K562 (cell line): Measurements from ENCODE around the gene FILIP1L. TPM values are rescaled to one million over a fixed set of nuclear protein-coding genes. Genes with fewer than 3 reads are reported as not detected.

Experiments used
- E2F6 ChIP-seq, 2 experiments: IDR thresholded peaks; 2 replicates each; pipeline ENCODE4 v1.6.1; 2011; ENCODE audit warnings: borderline replicate concordance in 1 of 2, control low read depth in 1 of 2, low read depth in 1 of 2, low read length in 1 of 2, mild to moderate bottlenecking in 1 of 2, mixed read lengths in 1 of 2, moderate library complexity in 1 of 2; ENCODE audit not compliant: insufficient read depth in 1 of 2, insufficient read length in 1 of 2, poor library complexity in 1 of 2, severe bottlenecking in 1 of 2; ENCODE audit errors: extremely low read depth in 1 of 2
- GABPB1 ChIP-seq: sonication (generic); formaldehyde crosslinking; IDR thresholded peaks from 2 replicates; pipeline ENCODE4 v1.8.0; 2022; ENCODE audit warnings: mild to moderate bottlenecking, missing genetic modification reagents
- MEF2D ChIP-seq: conservative IDR thresholded peaks from 2 replicates; pipeline ENCODE4 v1.6.1; 2016; ENCODE audit warnings: low read depth, missing genetic modification characterization, missing compliant biosample characterization
- MIER1 ChIP-seq: fragments of 450-650 bp; IDR thresholded peaks from 2 replicates; pipeline ENCODE4 v1.6.1; 2016; ENCODE audit warnings: antibody characterized with exemption, mild to moderate bottlenecking, low read depth
- RBM34 ChIP-seq: fragments of 200-400 bp; formaldehyde crosslinking; IDR thresholded peaks from 2 replicates; pipeline ENCODE4 v1.6.1; 2018; ENCODE audit warnings: low read length, borderline replicate concordance; ENCODE audit not compliant: insufficient read depth
- polyA plus RNA-seq, 8 experiments: library from polyadenylated mRNA; depleted of rRNA in 4 of 8; stranded (reverse) in 5 of 8; unstranded in 3 of 8; fragments of >200 nt; fragmentation: Nextera tagmentation in 2 of 8; fragmentation: Illumina TruSeq in 1 of 8; extraction: Ambion mirVana in 2 of 8; extraction: Trizol in 1 of 8; gene quantifications; 2 replicates each; pipeline versions ENCODE4 v1.2.1 to v1.2.3, GENCODE V29; 2011 to 2014; ENCODE audit warnings: inconsistent platforms in 1 of 8, missing spikeins in 1 of 8
- total RNA-seq, 7 experiments: library from RNA; depleted of rRNA in 6 of 7; stranded (reverse); fragments of >200 nt in 6 of 7; fragmentation: Illumina TruSeq in 2 of 7; extraction: Trizol in 2 of 7; gene quantifications; 2 replicates each; pipeline versions ENCODE4 v1.2.1 to v1.2.3, GENCODE V29; 2011 to 2021; ENCODE audit warnings: low replicate concordance in 1 of 7
- TF ChIP-seq, protein P1 (sequence below), 2 experiments: fragments of 250-450 bp in 1 of 2; fragments of 450-650 bp in 1 of 2; sonication (Bioruptor Pico) in 1 of 2; IDR thresholded peaks; 2 replicates each; pipeline versions ENCODE4 v1.6.1 to v1.8.0; 2016 to 2021; ENCODE audit warnings: mild to moderate bottlenecking in 2 of 2, moderate library complexity in 2 of 2, missing compliant biosample characterization in 1 of 2, missing genetic modification characterization in 1 of 2

FILIP1L gene
- total and polyA plus RNA-seq, 9 of the 15 experiments (the other 6 are each of a cell fraction or from before 2014, with no cell fraction given) = 0.50 to 2.1 (median 1.1) TPM

DNA sequence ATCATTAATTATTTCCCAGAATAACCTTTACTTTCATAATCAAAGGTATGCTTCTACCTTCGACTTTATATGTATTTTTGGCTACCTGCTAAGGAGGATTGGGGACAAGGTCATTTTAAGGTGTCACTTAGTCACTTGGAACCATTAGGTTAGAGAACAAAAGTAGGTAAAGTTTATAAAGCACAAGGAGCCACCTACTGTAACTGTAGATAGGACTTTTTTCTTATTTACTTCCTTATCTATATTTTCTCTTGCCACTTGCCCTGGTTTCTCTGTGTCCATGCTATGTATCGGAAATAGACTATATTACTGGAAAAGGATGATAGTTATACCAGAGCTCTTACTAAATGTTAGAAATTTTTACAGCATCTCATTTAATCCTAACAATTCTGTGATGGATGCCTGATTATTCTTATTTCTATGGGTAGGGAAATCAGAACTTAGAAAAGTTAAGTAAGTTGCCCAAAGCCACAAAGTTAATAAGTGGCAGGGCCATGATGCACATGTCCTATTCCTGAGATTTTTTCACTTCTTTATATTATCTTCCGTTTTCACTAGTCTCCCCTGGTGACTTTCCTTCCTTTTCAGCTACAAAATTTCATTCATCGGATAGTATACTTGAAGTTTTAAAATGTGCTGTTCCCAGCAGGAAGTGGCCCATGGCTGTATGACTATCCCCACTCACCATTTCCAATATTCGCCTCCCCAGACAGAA lies 164.2 kb downstream of the FILIP1L start (continued):
- TF ChIP-seq, protein P1, sequence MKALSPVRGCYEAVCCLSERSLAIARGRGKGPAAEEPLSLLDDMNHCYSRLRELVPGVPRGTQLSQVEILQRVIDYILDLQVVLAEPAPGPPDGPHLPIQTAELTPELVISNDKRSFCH (CRISPR knock-in tag; IDR thresholded peaks at IDR 0.05) = no peak
- TF ChIP-seq, protein P1 (tag; IDR thresholded peaks at IDR 0.05) = no peak
- TF ChIP-seq MEF2D (tag) (no peak), MIER1 (no peak), E2F6 (IDR thresholded peaks at IDR 0.05; ENCODE audit: borderline replicate concordance in 1 of 2, extremely low read depth in 1 of 2, insufficient read depth in 1 of 2, insufficient read length in 1 of 2, low read depth in 1 of 2, low read length in 1 of 2, poor library complexity in 1 of 2, severe bottlenecking in 1 of 2) (no peak), GABPB1 (CRISPR knock-in tag) (no peak), RBM34 (no peak)
